Stimulated activated CD4-positive, alpha-beta T cell treated with anti-CD3 and anti-CD28 coated beads, Interleukin-15, amount 100 ng/mL, for 24 hours (primary cell): ENCODE measurements around the gene DNAJC16.
"Not testable (repeated sequence)": the region's sequence is repeated elsewhere in the genome, so short reads cannot be mapped to it uniquely, and the experiment has no call there.

Source experiments
- DNase-seq: peaks from one replicate; pipeline ENCODE4 v3.0.0-alpha.2; 2020

The DNAJC16 gene

GRCh38 chr1:15592285-15592684 lies 65.6 kb downstream of the DNAJC16 start:
- DNase-seq, result no peak

DNA sequence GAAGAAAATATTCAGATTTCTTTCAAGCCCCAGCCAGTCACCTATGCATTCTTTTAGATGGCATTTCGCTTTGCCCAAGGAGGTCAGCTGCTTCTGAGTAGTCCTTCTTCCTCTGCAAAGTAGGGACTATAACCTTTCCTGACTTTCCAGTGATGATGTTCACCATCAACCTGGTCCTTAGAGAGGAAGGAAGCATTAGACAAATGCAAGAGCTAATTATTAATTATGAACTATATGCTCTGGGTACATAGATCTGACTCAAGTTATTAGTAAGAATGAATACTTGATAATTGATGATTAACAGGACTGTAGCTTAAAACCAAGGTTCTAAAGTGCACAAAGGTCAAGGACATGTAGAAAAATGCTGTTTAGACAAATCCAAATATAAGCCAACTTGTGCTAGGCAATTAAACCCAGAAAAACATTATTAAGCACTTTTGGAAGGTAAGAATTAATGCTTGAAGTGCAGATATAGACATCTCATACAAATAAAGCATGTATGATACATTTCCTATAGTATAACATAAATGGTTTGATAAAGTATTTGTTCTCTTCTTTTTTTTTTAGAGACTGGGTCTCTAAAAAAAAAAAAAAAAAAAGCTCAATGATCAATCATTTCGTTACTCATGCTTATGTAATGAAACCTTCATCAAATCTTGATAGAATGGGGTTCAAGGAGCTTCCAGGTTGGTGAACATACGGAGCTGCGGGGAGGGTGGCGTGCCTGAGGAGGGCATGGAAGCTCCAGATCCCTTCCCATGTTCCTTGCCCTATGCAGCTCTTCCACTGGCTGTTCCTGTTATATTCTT lies 69.4 kb downstream of the DNAJC16 start:
- no peak for DNase-seq

DNA sequence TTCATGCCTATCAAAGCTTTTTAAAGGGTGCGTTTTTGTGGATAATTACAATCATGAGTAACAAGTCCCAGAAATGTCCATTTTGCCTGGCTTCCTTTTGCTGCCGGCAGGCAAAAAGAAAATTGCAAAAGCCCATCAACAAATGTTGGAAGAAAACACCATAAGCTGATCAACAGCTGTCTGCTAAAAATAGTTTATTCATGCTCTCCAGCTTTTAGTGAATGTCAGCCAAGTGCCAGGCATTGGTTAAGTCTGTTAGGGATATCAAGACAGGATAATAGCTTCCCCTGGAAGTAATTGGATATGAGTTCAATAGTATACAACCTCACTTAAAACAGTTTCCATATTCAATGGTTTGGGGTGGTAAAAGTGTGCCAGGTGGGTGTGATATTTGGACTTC lies 71.8 kb downstream of the DNAJC16 start:
- DNase-seq, result no peak

DNA sequence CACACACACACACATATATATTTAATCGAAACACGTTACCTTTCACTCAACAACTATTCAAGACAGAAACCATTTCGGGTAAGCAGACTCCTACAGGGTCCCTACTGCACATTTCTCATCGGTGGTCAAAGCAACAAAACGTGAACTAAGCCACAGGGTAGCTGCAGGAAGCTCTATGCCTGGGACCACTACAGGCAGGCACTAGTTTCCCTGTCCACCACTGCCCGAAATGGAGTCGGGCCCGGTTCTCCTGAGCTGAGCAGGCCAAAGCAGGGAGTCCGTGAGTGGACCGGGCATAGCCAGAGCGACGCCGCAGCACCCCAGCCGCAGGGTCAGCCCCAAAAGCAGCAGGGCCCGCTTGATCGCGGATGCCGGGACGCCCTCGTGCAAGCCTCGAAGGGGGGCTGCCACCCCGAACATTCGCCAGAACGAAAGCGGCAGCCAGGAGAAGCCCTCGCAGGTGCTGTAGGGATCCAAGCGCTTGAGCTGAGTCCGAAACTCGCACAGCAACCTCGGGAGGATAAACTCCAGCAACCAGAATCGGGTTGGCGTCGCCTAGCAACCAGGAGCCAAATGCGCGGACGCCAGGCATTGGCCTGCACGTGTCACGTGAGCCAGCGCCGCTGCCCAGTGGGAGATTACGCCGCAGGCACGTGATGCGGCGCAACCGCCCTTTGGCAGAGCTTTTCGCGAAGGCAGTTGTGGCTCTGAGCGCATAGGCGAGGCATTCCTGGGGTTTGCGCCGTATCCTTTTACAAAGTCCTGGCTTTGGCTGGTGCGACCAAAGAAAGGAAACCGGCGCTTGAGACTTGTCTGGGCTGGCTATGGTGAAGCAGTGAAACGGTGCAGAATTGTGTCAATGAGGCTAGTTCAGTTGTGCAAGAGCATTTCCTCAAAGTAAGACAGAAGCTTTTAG lies 76.7 kb downstream of the DNAJC16 start:
- peak; percentile 96 for DNase-seq

GRCh38 chr1:15603966-15604282 lies 77.3 kb downstream of the DNAJC16 start:
- DNase-seq, result not testable (repeated sequence)

- DNase-seq, result not testable (repeated sequence)
Observed at GRCh38 chr1:15604400-15604799, 77.8 kb downstream of the DNAJC16 start.

- DNase-seq, result no peak
Observed at GRCh38 chr1:15605398-15606383, 79.0 kb downstream of the DNAJC16 start.

- no peak for DNase-seq
Observed at GRCh38 chr1:15609631-15610030, 83.0 kb downstream of the DNAJC16 start.

DNA sequence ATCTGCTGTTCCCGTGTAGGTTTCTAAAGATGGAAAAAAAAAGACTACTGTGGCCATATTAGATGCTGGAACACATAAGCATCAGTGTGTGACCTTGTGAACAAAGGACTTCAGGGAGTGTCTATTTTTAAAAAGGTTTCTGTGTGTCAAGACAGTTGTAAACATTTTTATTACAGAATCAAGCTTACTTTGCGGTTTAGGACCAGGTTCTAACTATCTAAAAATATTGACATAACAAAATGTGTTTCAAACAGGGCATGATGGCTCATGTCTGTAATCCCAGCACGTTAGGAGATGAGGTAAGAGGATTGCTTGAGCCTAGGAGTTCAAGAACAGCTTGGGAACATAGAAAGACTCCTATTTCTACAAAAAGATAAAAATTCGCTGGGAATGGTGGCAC lies 83.5 kb downstream of the DNAJC16 start:
- DNase-seq, result no peak

DNA sequence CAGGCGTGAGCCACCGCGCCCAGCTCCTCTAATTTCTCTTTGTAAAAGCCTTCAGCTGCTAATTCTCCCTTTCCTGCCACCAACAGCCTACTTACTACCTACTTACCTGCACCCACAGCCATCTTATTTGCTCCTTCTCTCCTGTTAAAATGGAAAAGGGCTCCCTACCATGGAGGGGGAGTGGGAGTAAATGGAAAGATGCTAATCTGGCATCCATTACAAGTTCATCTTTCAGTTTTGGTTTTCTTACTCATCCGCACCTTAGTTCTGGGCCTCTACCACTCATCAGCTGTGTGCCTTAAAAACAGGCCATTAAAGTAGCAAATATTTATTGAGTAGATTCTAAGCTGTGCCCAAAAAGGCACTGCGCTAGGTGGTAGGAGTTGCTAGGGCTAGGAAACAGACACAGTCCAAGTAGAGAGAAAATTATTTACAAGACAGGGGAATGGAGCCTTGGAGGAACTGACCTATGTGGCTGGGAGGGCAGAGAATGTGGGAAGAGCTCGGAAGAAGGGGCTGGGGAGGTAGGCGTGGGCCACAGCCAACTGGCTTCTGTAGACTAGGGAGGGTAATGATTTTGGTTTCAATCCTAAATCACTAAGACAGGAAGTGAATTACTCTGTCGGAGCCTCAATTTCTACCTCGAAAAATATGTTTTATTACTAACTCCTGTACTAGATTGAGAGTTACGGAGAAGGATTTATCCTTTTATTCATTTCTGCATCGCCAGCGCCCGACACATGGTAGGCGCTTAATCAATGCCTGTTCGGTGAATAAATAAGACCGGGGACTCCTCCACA lies 89.9 kb downstream of the DNAJC16 start:
- peak; percentile 26 for DNase-seq

DNA sequence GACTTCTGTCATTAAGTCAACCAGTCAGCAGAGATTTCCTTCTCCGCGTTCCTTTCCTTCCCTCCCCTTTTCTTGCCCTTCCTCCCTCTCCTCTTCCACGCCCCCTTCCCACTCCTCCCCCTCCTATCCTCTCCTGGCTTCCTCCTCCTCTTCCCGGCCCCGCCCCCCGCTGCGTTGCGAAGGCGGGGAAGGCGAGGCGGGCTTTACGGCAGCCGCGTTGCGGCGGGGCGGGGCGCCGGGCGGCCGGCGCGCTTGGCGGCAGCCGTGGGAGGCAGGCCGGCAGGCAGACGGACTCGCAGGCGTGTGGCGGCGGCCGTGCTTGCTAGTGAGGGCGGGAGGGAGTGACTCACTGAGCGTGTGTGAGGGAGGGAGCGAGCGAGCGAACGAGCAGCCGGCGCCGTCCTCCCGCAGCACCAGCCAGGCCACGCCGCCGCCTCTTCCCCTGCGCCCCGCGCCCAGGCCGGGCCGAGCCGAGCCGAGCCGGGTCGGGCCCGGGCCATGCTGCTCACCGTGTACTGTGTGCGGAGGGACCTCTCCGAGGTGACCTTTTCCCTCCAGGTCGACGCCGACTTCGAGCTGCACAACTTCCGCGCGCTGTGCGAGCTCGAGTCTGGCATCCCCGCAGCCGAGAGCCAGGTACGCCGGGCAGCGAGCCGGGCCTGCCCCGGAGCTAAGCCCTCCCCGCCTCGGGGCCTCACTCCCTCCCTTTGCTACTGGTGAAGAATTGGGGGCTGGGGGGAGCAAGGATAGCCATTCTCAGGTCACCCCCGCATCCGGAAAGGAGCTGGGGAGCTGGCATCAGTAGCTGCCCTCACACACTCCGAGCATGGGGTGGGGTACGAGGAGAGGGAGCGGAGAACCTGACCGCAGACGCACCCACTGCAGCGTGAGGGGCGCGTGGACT lies 90.8 kb downstream of the DNAJC16 start, which contains the start of gene DDI2:
DDI2 (plus strand) TSS at position 286 of the 904 bp plus-strand sequence; CDS start at position 499, 213 bp downstream.
- peak; percentile 96 for DNase-seq

GRCh38 chr1:15618077-15618654 lies 91.5 kb downstream of the DNAJC16 start:
- no peak for DNase-seq

DNA sequence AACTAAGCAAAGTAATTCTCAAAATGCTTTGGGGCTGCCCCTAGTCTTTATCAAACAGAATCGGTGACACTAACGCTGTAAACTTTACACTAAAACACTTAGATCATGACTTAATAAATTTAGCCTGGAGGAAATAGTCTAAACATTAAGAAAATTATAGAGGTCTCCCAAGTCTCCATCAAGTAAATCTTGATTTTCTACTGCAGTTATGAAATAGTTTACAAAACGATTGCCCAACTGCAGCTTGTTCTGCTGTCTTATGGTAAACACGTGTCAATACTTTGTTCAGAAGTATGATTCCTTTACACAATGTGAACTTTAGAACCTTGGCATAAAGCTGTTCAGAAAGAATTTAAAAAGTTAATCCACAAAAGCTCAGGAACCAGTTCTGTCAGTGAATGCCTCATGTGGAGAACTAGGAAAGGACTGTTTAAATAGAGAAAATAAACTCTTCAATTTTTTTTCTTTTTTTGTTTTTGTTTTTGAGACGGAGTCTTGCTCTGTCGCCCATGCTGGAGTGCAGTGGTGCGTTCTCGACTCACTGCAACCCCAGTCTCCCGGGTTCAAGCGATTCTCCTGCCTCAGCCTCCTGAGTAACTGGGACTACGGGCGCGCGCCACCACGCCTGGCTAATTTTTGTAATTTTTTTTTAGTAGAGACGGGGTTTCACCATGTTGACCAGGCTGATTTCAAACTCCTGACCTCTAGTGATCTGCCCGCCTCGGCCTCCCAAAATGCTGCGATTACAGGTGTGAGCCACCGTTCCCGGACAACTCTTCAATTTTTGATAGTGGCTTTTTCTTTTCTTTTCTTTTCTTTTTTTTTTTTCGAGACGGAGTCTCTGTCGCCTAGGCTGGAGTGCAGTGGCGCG lies 92.2 kb downstream of the DNAJC16 start:
- no peak for DNase-seq

DNA sequence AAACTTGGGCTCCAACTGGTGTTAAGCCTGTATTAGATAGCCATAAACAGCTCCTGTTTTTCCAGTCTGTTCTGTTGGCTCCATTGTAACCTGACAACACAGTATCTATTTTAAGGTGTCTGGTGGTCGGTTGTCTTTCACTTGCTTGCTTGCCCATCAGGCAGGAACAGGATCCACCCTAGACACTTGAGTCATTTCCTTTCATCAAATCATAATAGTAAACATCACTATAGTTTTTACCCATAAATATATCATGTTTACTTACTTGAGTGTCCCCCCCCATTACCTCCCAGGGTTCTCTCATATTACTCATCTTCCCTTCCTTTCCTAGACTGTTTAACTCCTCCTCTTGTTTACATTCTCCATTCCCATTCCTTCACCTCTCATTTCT lies 93.5 kb downstream of the DNAJC16 start:
- no peak for DNase-seq

DNA sequence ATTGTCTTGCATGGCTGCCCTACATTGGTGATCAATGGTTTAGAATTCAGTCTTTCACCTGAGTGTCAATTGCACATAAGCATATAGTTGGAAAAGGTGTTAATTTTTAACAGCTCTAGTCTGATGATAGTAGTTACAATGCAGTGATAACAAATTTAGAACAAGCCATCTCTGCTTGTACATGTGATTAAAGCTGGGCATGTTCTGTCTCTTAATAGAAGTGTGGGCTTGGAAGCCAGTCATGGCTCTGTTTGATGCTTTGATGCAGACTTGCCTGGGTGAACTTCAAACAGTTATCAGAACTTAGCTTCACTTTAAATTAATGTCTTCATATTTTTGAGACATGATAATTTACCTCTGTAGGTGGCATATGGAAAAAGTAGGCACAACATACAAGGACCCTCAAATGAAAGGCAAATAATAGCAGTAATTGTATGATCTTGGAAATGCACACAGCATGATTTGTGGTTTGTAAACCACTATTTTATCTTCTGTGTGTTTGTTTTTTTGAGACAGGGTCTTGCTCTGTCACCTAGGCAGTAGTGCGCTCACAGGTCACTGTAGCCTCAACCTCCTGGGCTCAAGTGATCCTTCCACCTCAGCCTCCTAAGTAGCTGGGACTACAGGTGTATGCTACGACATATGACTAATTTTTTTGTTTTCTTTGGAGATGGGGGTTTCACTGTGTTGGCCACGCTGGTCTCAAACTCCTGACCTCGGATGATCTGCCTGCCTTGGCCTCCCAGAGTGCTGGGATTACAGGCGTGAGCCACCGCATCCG lies 94.4 kb downstream of the DNAJC16 start:
- DNase-seq, result no peak

DNA sequence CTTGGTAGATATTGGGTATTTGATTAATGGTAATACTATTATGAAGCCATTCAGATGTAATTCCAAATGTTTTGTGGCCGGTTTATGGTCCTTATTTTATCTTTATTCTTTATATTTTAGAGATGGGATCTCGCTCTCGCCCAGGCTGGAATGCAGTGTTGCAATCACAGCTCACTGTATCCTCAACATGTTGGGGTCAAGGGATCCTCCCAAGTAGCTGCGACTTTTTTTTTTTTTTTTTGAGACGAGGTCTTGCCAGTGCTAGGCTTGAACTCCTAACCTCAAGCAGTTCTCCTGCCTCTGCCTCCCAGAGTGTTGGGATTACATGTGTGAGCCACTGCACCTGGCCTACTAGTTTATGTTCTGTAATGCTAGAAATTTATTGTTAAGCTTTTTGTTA lies 95.3 kb downstream of the DNAJC16 start:
- DNase-seq, result no peak

- no peak for DNase-seq
Observed at GRCh38 chr1:15622712-15623373, 96.2 kb downstream of the DNAJC16 start.

DNA sequence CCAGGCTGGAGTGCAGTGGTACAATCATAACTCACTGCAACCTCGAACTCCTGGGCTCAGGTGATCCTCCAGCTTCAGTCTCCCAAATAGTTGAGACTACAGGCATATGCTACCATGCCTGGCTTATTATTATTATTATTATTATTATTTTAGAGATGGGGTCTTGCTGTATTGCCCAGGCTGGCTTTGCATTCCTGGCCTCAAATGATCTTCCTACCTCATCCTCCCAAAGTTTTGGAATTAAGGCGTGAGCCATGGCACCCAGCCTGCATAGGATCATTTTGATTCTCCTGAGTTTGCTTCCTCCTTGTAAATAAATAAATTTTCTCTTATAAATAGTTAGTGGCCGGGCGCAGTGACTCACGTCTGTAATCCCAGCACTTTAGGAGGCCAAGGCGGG lies 96.8 kb downstream of the DNAJC16 start:
- no peak for DNase-seq
